Progenitor cell of endocrine pancreas (in vitro differentiated cells): ENCODE results near the gene CD83. TPM values are rescaled to one million over a fixed set of nuclear protein-coding genes. Genes with fewer than 3 reads are reported as not detected.

Source experiments
- DNase-seq: peaks from one replicate; pipeline ENCODE4 v3.0.0; 2021; ENCODE audit warnings: low spot score; ENCODE audit not compliant: unreplicated experiment
- H3K27ac Mint-ChIP-seq: 2 replicates; pipeline ENCODE4 v1.8.0; 2021; ENCODE audit warnings: mild to moderate bottlenecking, moderate library complexity, mixed read lengths
- H3K27me3 Mint-ChIP-seq: 2 replicates; pipeline ENCODE4 v1.8.0; 2021; ENCODE audit warnings: mixed read lengths
- H3K36me3 Mint-ChIP-seq: 2 replicates; pipeline ENCODE4 v1.8.0; 2022; ENCODE audit warnings: mixed read lengths; ENCODE audit not compliant: insufficient read depth
- H3K4me1 Mint-ChIP-seq: 2 replicates; pipeline ENCODE4 v1.8.0; 2021; ENCODE audit warnings: low read depth, mixed read lengths
- H3K4me3 Mint-ChIP-seq: 2 replicates; pipeline ENCODE4 v1.8.0; 2021; ENCODE audit warnings: low read depth, mild to moderate bottlenecking, moderate library complexity, mixed read lengths
- H3K9me3 Mint-ChIP-seq: 2 replicates; pipeline ENCODE4 v1.8.0; 2021; ENCODE audit warnings: low read depth, mixed read lengths
- total RNA-seq: library from RNA; stranded (reverse); gene quantifications from 2 replicates; pipeline ENCODE4 v1.2.1, GENCODE V29; 2021
- TF ChIP-seq, protein P1 (sequence below): fragments of 200-600 bp; sonication (generic); IDR thresholded peaks from one replicate; pipeline ENCODE4 v1.5.0; 2021; ENCODE audit warnings: antibody characterized with exemption, mild to moderate bottlenecking; ENCODE audit not compliant: unreplicated experiment

The CD83 gene
- total RNA-seq, 1 donor from 2014 or later = 5.8 TPM

DNA sequence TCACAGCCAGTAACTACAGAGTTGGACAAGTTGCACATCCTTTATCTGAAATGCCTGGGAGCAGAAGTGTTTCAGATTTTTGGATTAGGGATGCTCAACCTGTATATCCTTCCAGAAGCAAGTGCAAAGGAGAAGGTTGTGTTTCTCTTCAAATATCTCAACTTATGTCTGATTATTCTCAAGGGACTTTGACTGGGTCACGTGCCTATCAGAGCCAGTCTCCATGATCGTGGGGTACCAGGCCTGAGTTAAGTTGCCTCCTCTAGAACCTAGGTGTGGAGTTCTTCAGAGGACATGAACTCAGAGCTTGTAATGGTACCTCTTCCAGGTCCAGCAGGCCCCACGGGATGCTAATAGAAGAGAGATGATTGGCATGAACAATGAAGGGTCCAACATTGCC is 7.8 kb downstream of the CD83 start:
- peaks cover 14% of the 10 kb centered on the region for H3K27me3 Mint-ChIP-seq
- peaks cover 3% of the 10 kb centered on the region for H3K36me3 Mint-ChIP-seq
- H3K9me3 Mint-ChIP-seq = no peaks in the 10 kb centered on the region
- no peak for DNase-seq
- no peak overlapping the region for H3K27ac Mint-ChIP-seq
- no peak overlapping the region for H3K4me3 Mint-ChIP-seq
- TF ChIP-seq, protein P1, sequence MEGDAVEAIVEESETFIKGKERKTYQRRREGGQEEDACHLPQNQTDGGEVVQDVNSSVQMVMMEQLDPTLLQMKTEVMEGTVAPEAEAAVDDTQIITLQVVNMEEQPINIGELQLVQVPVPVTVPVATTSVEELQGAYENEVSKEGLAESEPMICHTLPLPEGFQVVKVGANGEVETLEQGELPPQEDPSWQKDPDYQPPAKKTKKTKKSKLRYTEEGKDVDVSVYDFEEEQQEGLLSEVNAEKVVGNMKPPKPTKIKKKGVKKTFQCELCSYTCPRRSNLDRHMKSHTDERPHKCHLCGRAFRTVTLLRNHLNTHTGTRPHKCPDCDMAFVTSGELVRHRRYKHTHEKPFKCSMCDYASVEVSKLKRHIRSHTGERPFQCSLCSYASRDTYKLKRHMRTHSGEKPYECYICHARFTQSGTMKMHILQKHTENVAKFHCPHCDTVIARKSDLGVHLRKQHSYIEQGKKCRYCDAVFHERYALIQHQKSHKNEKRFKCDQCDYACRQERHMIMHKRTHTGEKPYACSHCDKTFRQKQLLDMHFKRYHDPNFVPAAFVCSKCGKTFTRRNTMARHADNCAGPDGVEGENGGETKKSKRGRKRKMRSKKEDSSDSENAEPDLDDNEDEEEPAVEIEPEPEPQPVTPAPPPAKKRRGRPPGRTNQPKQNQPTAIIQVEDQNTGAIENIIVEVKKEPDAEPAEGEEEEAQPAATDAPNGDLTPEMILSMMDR = no peak
- H3K4me1 Mint-ChIP-seq = peaks cover 6% of the 10 kb centered on the region

GRCh38 chr6:14126191-14126590 is 8.6 kb downstream of the CD83 start:
- Mint-ChIP-seq H3K27ac (no peak overlapping the region), H3K36me3 (peaks cover 3% of the 10 kb centered on the region), H3K27me3 (peaks cover 11% of the 10 kb centered on the region), H3K4me1 (peaks cover 6% of the 10 kb centered on the region), H3K9me3 (no peaks in the 10 kb centered on the region), H3K4me3 (no peak overlapping the region)
- no peak for DNase-seq
- TF ChIP-seq, protein P1 = no peak

GRCh38 chr6:14127611-14128010 is 10.0 kb downstream of the CD83 start:
- TF ChIP-seq, protein P1 = no peak

DNA sequence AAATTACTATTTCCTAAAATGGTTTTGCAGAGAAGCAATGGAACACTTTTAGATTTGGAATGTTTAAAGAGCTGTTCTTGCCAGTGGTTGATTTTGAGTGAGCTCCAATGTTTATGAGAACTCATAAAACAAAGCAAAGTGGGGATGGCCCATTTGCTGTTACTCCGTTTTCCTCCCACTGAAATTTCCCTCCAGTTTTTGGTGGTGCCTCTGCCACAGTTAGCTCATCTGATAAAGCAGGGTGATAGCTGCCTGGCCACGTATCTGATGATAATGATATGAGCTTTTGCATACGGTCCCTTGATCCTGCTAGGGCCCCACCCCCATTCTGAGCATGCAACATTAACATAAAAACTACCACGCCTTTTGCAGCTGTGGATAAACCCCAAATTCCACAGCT is 10.4 kb downstream of the CD83 start:
- no peak overlapping the region for H3K27ac Mint-ChIP-seq
- no peak overlapping the region for H3K4me3 Mint-ChIP-seq

More at GRCh38 chr6:14127611-14128010, 10.0 kb downstream of the CD83 start:
- Mint-ChIP-seq H3K36me3 (peaks cover 2% of the 10 kb centered on the region), H3K27ac (no peak overlapping the region), H3K27me3 (peaks cover 8% of the 10 kb centered on the region), H3K4me3 (no peak overlapping the region), H3K4me1 (peaks cover 12% of the 10 kb centered on the region), H3K9me3 (no peaks in the 10 kb centered on the region)
- no peak for DNase-seq

GRCh38 chr6:14128746-14129145 is 11.2 kb downstream of the CD83 start:
- Mint-ChIP-seq H3K27me3 (peaks cover 8% of the 10 kb centered on the region), H3K27ac (no peak overlapping the region), H3K4me1 (peaks cover 12% of the 10 kb centered on the region), H3K9me3 (no peaks in the 10 kb centered on the region), H3K36me3 (no peaks in the 10 kb centered on the region), H3K4me3 (no peak overlapping the region)
- TF ChIP-seq, protein P1 = no peak
- DNase-seq = no peak

More for the DNA sequence above, 10.4 kb downstream of the CD83 start:
- H3K9me3 Mint-ChIP-seq = no peaks in the 10 kb centered on the region
- no peaks in the 10 kb centered on the region for H3K36me3 Mint-ChIP-seq
- peaks cover 8% of the 10 kb centered on the region for H3K27me3 Mint-ChIP-seq
- TF ChIP-seq, protein P1 = no peak
- no peak for DNase-seq
- H3K4me1 Mint-ChIP-seq = peaks cover 12% of the 10 kb centered on the region
